OCI-LY3 (cell line): ENCODE results near the gene BORCS5.

ENCODE experiments used
- H2AFZ ChIP-seq: fragments of 200-600, 300-600 bp; shearing (Covaris generic); 2 replicates; pipeline ENCODE4 v1.6.0; 2014; ENCODE audit warnings: antibody characterized with exemption, low read depth, low read length
- H3K27ac ChIP-seq: fragments of 200-600, 300-600 bp; sonication (generic); 2 replicates; pipeline ENCODE4 v1.5.1; 2014; ENCODE audit warnings: mild to moderate bottlenecking, low read length, moderate library complexity, mixed read lengths
- H3K27me3 ChIP-seq: fragments of 200-600, 300-600 bp; sonication (generic); 2 replicates; pipeline ENCODE4 v1.6.1; 2014; ENCODE audit warnings: low read depth, low read length, mixed read lengths
- H3K36me3 ChIP-seq: fragments of 200-600, 300-600 bp; sonication (generic); replicated peaks from 2 replicates; pipeline ENCODE3; 2014; ENCODE audit warnings: low read depth, low read length, mixed read lengths
- H3K4me1 ChIP-seq: fragments of 300-600, 200-600 bp; sonication (generic); 2 replicates; pipeline ENCODE4 v1.6.1; 2014; ENCODE audit warnings: low read length, mixed read lengths
- H3K4me2 ChIP-seq: fragments of 200-600, 300-600 bp; sonication (generic); 2 replicates; pipeline ENCODE4 v1.6.1; 2014; ENCODE audit warnings: low read length, mixed read lengths
- H3K4me3 ChIP-seq: fragments of 300-600, 200-600 bp; sonication (generic); 2 replicates; pipeline ENCODE4 v1.5.1; 2014; ENCODE audit warnings: antibody characterized with exemption, mild to moderate bottlenecking, low read length, moderate library complexity
- H3K79me2 ChIP-seq: fragments of 300-600, 200-600 bp; shearing (Covaris generic); 2 replicates; pipeline ENCODE4 v1.6.1; 2014; ENCODE audit warnings: mild to moderate bottlenecking, low read length, mixed read lengths
- H3K9ac ChIP-seq: fragments of 300-600, 200-600 bp; shearing (Covaris generic); 2 replicates; pipeline ENCODE4 v1.6.0; 2014; ENCODE audit warnings: mild to moderate bottlenecking, low read length, moderate library complexity
- H3K9me3 ChIP-seq: fragments of 200-600, 300-600 bp; shearing (Covaris generic); 2 replicates; pipeline ENCODE4 v1.6.1; 2014; ENCODE audit warnings: low read length, mixed read lengths; ENCODE audit not compliant: insufficient read depth
- H4K20me1 ChIP-seq: fragments of 200-600, 300-600 bp; sonication (generic); 2 replicates; pipeline ENCODE4 v1.6.1; 2016; ENCODE audit warnings: low read length, mixed read lengths; ENCODE audit not compliant: insufficient read depth
- EZH2phosphoT487 ChIP-seq: fragments of 200-600 bp; shearing (Covaris generic); IDR thresholded peaks from 2 replicates; pipeline ENCODE4 v1.6.1; 2018; ENCODE audit warnings: antibody characterized with exemption, mixed run types, low read depth
- TF ChIP-seq, protein P1 (sequence below): fragments of 200-600, 300-600 bp; sonication (generic); IDR thresholded peaks from 2 replicates; pipeline ENCODE4 v1.5.1; 2014; ENCODE audit warnings: antibody characterized with exemption, low read length, low read depth

BORCS5 gene

GRCh38 chr12:12400793-12401192 is 43.9 kb downstream of the BORCS5 start:
- H3K36me3 ChIP-seq: no peaks in the 10 kb centered on the region
- no peaks in the 10 kb centered on the region for H3K9me3 ChIP-seq
- H2AFZ ChIP-seq: no peak overlapping the region
- H3K9ac ChIP-seq: no peak overlapping the region
- no peak overlapping the region for H3K27ac ChIP-seq
- no peaks in the 10 kb centered on the region for H3K79me2 ChIP-seq
- H3K4me1 ChIP-seq: no peaks in the 10 kb centered on the region
- no peaks in the 10 kb centered on the region for H3K27me3 ChIP-seq
- no peak for TF ChIP-seq EZH2phosphoT487
- TF ChIP-seq, protein P1, sequence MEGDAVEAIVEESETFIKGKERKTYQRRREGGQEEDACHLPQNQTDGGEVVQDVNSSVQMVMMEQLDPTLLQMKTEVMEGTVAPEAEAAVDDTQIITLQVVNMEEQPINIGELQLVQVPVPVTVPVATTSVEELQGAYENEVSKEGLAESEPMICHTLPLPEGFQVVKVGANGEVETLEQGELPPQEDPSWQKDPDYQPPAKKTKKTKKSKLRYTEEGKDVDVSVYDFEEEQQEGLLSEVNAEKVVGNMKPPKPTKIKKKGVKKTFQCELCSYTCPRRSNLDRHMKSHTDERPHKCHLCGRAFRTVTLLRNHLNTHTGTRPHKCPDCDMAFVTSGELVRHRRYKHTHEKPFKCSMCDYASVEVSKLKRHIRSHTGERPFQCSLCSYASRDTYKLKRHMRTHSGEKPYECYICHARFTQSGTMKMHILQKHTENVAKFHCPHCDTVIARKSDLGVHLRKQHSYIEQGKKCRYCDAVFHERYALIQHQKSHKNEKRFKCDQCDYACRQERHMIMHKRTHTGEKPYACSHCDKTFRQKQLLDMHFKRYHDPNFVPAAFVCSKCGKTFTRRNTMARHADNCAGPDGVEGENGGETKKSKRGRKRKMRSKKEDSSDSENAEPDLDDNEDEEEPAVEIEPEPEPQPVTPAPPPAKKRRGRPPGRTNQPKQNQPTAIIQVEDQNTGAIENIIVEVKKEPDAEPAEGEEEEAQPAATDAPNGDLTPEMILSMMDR: no peak
- H3K4me2 ChIP-seq: no peak overlapping the region
- no peaks in the 10 kb centered on the region for H4K20me1 ChIP-seq
- H3K4me3 ChIP-seq: no peak overlapping the region

- no peaks in the 10 kb centered on the region for H3K36me3 ChIP-seq
- H3K9ac ChIP-seq: no peak overlapping the region
- TF ChIP-seq, protein P1: no peak
- no peak for TF ChIP-seq EZH2phosphoT487
- H3K4me1 ChIP-seq: no peaks in the 10 kb centered on the region
- no peaks in the 10 kb centered on the region for H3K9me3 ChIP-seq
- no peaks in the 10 kb centered on the region for H4K20me1 ChIP-seq
- no peak overlapping the region for H3K4me2 ChIP-seq
- H3K79me2 ChIP-seq: no peaks in the 10 kb centered on the region
- no peak overlapping the region for H3K27ac ChIP-seq
- no peak overlapping the region for H2AFZ ChIP-seq
- H3K4me3 ChIP-seq: no peak overlapping the region
- H3K27me3 ChIP-seq: no peaks in the 10 kb centered on the region
These were observed 46.7 kb downstream of the BORCS5 start for GRCh38 chr12:12403264-12404248.

- Histone ChIP-seq H3K4me1 (no peaks in the 10 kb centered on the region), H3K79me2 (no peaks in the 10 kb centered on the region), H3K4me2 (no peak overlapping the region), H3K27ac (no peak overlapping the region), H2AFZ (no peak overlapping the region), H3K36me3 (no peaks in the 10 kb centered on the region), H3K4me3 (no peak overlapping the region), H4K20me1 (no peaks in the 10 kb centered on the region), H3K9me3 (no peaks in the 10 kb centered on the region), H3K9ac (no peak overlapping the region), H3K27me3 (no peaks in the 10 kb centered on the region)
- TF ChIP-seq, protein P1: no peak
- no peak for TF ChIP-seq EZH2phosphoT487
These were observed 47.4 kb downstream of the BORCS5 start for GRCh38 chr12:12404297-12404696.

GRCh38 chr12:12405882-12406281 is 49.0 kb downstream of the BORCS5 start:
- H3K27ac ChIP-seq: no peak overlapping the region
- TF ChIP-seq EZH2phosphoT487: no peak
- TF ChIP-seq, protein P1: no peak
- H3K4me2 ChIP-seq: no peak overlapping the region

More at GRCh38 chr12:12405882-12406281, 49.0 kb downstream of the BORCS5 start:
- H3K27me3 ChIP-seq: no peaks in the 10 kb centered on the region
- H3K36me3 ChIP-seq: no peaks in the 10 kb centered on the region
- no peaks in the 10 kb centered on the region for H3K79me2 ChIP-seq
- no peak overlapping the region for H3K4me3 ChIP-seq
- no peaks in the 10 kb centered on the region for H3K4me1 ChIP-seq
- H3K9me3 ChIP-seq: no peaks in the 10 kb centered on the region
- no peak overlapping the region for H3K9ac ChIP-seq
- H2AFZ ChIP-seq: no peak overlapping the region
- no peaks in the 10 kb centered on the region for H4K20me1 ChIP-seq
